ENCODE data around the gene ANKRD22.

DNA sequence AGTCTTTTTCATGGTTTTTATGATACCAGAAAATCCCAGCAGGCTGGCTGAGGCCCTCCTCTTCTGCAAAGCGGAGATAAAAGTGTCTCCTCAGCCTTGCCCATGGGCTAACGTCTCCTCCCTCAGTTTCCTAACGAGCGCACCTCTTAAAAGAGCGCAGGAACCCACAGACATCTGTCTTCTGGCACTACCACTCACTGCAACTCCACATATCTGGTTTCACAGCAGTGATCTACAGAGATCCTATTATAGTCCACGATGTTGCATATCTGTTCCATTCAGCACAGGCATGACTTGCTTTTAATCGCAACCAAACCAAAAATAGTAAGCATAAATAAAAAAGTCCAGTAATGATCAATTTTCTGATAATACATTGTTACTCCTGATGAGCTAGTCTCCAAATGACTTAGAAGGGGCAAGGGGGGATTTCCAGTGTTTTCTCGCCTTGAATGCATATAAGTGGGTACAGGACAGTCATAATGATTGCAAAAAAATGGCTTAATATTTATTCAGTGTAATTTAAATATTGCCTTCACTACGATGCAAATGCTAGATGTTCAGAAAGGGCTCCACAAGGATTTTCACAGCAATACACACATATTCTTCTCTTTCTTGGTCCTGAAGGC is 20.9 kb downstream of the ANKRD22 start:
- no peak for TF ChIP-seq POLR2A (IDR thresholded peaks at IDR 0.05; ENCODE audit: low read length)
- TF ChIP-seq GATA1 (IDR thresholded peaks at IDR 0.05; ENCODE audit: low read depth, low read length), result no peak

Measured in erythroblast (primary cell).